Measurements from ENCODE around the gene EYS.
"Not testable (repeated sequence)": the region's sequence is repeated elsewhere in the genome, so short reads cannot be mapped to it uniquely, and the experiment has no call there.

The EYS gene

DNA sequence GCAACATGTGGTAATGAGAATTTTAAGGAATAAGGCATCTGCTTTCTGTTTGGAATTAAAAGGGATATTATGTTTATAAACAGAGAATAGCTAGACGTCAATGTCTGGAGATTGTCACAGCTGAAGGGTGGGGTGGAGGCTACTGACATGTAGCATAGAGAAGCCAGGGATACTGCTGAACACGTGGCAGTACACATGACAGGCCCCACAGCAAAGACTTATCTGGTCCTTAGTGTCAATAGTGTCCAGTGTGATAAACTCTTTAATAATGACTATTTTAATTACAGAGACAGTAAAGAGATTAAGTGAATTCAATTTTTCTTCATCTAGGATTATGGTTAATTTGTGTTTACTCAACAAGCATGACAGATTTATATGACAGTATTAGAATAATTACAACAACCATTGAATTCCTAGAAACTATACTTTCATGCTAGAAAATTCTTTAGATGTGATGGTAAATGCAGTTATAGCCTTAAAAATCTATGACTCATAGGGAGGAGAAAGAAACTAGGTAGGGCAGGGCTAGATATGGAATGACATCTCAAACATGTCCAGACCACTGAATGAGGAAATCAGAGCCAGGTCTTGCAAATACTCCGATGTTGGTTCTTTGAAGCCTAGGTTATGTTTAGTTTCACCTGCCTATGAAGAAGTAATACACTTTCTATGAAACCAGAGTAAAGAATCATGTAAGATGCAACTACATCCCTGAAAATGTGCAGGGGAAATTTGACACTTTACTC lies 1671.9 kb downstream of the EYS start:
- H3K27me3 ChIP-seq (ENCODE audit: control insufficient read depth, insufficient read depth, low read length), result no peaks in the 10 kb centered on the region
- no peaks in the 10 kb centered on the region for H3K9me3 ChIP-seq (replicated peaks; ENCODE audit: low read length)
- H3K9ac ChIP-seq (ENCODE audit: low read depth, low read length), result no peak overlapping the region
- no peaks in the 10 kb centered on the region for H3K4me1 ChIP-seq (ENCODE audit: control insufficient read depth, insufficient read depth, low read length)
- H3K4me2 ChIP-seq (ENCODE audit: low read length), result no peak overlapping the region
- no peak overlapping the region for H3K4me3 ChIP-seq (ENCODE audit: low read length)
- H3K36me3 ChIP-seq (ENCODE audit: insufficient read depth, low read length), result no peaks in the 10 kb centered on the region

DNA sequence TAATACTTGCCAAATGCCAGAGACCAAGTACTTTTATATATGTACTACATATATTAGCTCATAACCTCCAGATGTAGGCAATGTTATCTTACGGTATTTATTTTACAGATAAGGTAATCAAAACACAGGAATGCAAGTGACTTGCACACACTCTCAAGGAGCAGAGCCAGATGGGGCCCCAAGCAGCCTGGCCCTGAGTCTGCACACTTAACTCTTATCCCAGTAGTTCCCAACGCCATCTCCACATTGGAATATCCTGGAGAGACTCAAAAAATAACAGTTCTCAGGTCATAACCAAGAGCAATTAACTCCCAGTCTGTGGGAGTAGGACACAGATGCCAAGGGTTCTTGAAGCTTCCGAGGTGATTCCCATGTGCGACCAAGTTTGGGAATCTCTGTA lies 1672.7 kb downstream of the EYS start:
- no peak overlapping the region for H3K4me2 ChIP-seq (ENCODE audit: low read length)
- H3K4me3 ChIP-seq (ENCODE audit: low read length), result no peak overlapping the region
- no peaks in the 10 kb centered on the region for H3K9me3 ChIP-seq (replicated peaks; ENCODE audit: low read length)
- no peaks in the 10 kb centered on the region for H3K27me3 ChIP-seq (ENCODE audit: control insufficient read depth, insufficient read depth, low read length)
- H3K4me1 ChIP-seq (ENCODE audit: control insufficient read depth, insufficient read depth, low read length), result no peaks in the 10 kb centered on the region
- H3K36me3 ChIP-seq (ENCODE audit: insufficient read depth, low read length), result no peaks in the 10 kb centered on the region
- H3K9ac ChIP-seq (ENCODE audit: low read depth, low read length), result no peak overlapping the region

DNA sequence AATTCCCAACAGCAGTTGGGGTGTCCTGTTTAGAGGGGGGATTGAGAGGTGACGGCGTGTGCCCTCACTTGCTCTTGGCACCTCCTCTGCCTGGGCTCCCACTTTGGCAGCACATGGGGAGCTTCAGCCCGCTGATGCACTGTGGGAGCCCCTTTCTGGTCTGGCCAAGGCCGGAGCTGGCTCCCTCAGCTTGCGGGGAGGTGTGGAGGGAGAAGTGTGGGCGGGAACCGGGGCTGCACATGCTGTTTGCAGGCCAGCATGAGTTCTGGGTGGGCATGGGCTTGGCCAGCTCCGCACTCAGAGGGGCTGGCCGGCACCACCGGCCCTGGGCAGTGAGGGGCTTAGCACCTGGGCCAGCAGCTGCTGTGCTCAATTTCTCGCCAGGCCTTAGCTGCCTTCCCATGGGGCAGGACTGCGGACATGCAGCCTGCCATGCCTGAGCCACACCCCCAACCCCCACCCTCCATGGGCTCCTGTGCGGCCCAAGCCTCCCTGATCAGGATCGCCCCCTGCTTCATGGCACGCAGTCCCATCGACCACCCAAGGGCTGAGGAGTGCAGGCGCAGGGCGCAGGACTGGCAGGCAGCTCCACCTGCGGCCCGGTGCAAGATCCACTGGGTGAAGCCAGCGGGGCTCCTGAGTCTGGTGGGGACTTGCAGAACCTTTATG lies 1675.9 kb downstream of the EYS start:
- H3K4me2 ChIP-seq (ENCODE audit: low read length), result not testable (repeated sequence)

DNA sequence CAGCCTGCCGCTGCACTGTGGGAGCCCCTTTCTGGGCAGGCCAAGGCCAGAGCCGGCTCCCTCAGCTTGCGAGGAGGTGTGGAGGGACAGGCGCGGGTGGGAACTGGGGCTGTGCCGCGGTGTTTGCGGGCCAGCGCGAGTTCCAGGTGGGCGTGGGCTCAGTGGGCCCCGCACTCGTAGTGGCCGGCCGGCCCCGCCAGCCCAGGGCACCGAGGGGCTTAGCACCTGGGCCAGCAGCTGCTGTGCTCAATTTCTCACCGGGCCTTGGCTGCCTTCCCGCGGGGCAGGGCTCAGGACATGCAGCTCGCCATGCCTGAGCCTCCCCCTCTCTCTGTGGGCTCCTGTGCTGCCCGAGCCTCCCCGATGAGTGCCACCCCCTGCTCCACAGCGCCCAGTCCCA lies 1683.3 kb downstream of the EYS start:
- H3K4me3 ChIP-seq (ENCODE audit: low read length), result no peak overlapping the region
- no peaks in the 10 kb centered on the region for H3K36me3 ChIP-seq (ENCODE audit: insufficient read depth, low read length)
- H3K4me1 ChIP-seq (ENCODE audit: control insufficient read depth, insufficient read depth, low read length), result no peaks in the 10 kb centered on the region
- no peaks in the 10 kb centered on the region for H3K9me3 ChIP-seq (replicated peaks; ENCODE audit: low read length)
- H3K9ac ChIP-seq (ENCODE audit: low read depth, low read length), result no peak overlapping the region
- no peaks in the 10 kb centered on the region for H3K27me3 ChIP-seq (ENCODE audit: control insufficient read depth, insufficient read depth, low read length)
- H3K4me2 ChIP-seq (ENCODE audit: low read length), result no peak overlapping the region

More for the DNA sequence above, 1675.9 kb downstream of the EYS start:
- H3K27me3 ChIP-seq (ENCODE audit: control insufficient read depth, insufficient read depth, low read length); H3K9me3 ChIP-seq (replicated peaks; ENCODE audit: low read length); H3K4me1 ChIP-seq (ENCODE audit: control insufficient read depth, insufficient read depth, low read length); H3K4me3 ChIP-seq (ENCODE audit: low read length); H3K36me3 ChIP-seq (ENCODE audit: insufficient read depth, low read length); H3K9ac ChIP-seq (ENCODE audit: low read depth, low read length): not testable (repeated sequence)

DNA sequence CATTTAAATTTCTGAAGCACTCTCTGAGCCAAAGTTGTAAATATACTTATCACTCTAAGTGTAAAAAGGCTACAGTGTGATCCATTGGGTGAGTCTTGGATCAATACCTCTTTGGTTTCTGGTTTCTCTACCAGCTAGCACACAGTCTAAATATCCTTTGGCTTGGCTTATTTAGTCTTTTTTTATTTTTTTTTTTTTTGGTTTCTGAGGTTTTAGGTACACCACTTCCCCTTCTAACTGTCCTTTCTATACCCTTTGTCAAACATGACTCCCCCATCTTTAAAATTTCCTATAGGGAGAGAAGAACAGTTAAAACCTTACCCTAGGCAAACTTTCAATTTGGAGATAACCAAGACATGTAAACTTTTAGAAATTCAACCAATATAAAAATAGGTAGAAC lies 1692.4 kb downstream of the EYS start:
- Histone ChIP-seq H3K9ac (ENCODE audit: low read depth, low read length) (no peak overlapping the region), H3K9me3 (replicated peaks; ENCODE audit: low read length) (no peaks in the 10 kb centered on the region), H3K27me3 (ENCODE audit: control insufficient read depth, insufficient read depth, low read length) (no peaks in the 10 kb centered on the region), H3K4me2 (ENCODE audit: low read length) (no peak overlapping the region), H3K36me3 (ENCODE audit: insufficient read depth, low read length) (no peaks in the 10 kb centered on the region), H3K4me3 (ENCODE audit: low read length) (no peak overlapping the region), H3K4me1 (ENCODE audit: control insufficient read depth, insufficient read depth, low read length) (no peaks in the 10 kb centered on the region)

DNA sequence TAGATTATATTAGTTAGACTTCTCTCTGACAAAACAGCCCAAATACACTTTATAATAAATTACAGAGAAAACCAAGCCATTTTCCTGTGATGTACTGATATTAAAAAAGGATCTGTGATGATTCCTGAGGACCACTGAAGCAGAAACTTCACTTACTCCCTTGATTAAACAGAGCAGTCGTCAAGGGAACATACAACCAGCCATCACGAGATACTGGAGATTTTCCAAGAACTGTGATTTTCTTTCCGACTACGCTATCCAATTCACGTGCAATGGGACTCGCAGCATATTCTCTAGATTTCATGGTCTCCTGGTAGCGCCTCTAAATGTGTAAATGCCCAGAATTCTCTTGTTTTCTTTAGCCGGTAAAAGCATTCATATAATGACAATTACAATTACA lies 1694.0 kb downstream of the EYS start:
- no peaks in the 10 kb centered on the region for H3K4me1 ChIP-seq (ENCODE audit: control insufficient read depth, insufficient read depth, low read length)
- no peaks in the 10 kb centered on the region for H3K27me3 ChIP-seq (ENCODE audit: control insufficient read depth, insufficient read depth, low read length)
- no peak overlapping the region for H3K4me2 ChIP-seq (ENCODE audit: low read length)
- no peaks in the 10 kb centered on the region for H3K9me3 ChIP-seq (replicated peaks; ENCODE audit: low read length)
- H3K4me3 ChIP-seq (ENCODE audit: low read length), result no peak overlapping the region
- H3K9ac ChIP-seq (ENCODE audit: low read depth, low read length), result no peak overlapping the region
- no peaks in the 10 kb centered on the region for H3K36me3 ChIP-seq (ENCODE audit: insufficient read depth, low read length)

DNA sequence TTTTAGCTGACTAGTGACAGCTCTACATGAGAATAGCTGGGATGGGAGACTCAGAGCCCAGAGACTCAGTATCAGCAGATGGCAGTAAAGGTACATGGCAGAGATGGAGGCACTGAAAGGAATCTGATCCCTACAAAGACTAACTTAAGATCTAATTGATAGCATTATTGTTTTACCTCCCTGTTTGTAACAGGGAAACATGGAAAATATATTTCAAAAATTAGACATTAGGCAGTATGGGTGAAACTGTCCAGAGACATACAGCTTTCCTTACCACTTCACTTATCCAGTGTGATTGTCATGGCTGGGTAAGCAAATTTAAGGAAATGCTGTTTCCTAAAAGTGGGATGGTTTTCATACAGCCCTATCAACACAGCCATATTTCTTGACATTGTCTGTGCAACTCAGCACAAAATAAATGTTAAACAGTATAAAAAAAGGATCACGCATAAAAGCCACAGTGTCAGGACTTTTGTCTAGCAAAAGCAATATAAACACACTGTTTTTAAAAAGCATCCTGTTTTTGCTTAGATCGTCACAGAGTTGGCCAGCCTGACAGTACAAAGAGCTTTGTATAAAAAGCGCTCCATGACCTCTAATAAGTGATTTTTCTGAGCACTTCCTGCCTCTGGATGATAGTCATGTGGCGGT lies 1694.5 kb downstream of the EYS start:
- Histone ChIP-seq H3K9me3 (replicated peaks; ENCODE audit: low read length) (no peaks in the 10 kb centered on the region), H3K27me3 (ENCODE audit: control insufficient read depth, insufficient read depth, low read length) (no peaks in the 10 kb centered on the region), H3K36me3 (ENCODE audit: insufficient read depth, low read length) (no peaks in the 10 kb centered on the region), H3K4me2 (ENCODE audit: low read length) (no peak overlapping the region), H3K9ac (ENCODE audit: low read depth, low read length) (no peak overlapping the region), H3K4me3 (ENCODE audit: low read length) (no peak overlapping the region), H3K4me1 (ENCODE audit: control insufficient read depth, insufficient read depth, low read length) (no peaks in the 10 kb centered on the region)

DNA sequence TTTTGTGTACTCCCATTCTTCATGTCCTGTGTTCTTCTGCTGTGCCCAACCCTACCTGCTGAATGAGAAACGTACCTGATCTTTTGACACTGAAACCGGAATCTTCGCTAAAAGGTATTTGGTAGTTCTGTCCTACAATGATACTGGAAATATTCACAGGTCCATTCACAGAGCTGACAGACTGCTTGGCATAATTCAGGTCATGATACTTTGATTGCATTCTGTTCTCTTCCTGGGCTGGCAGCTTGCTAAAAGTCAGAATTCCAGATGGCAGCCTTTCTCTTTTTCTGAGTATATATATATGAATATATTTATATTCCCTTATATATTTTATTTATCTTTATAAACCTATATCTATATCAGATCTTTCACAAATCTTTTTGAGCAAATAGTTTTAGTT lies 1696.4 kb downstream of the EYS start:
- Histone ChIP-seq H3K4me1 (ENCODE audit: control insufficient read depth, insufficient read depth, low read length) (no peaks in the 10 kb centered on the region), H3K36me3 (ENCODE audit: insufficient read depth, low read length) (no peaks in the 10 kb centered on the region), H3K4me2 (ENCODE audit: low read length) (no peak overlapping the region), H3K9ac (ENCODE audit: low read depth, low read length) (no peak overlapping the region), H3K27me3 (ENCODE audit: control insufficient read depth, insufficient read depth, low read length) (no peaks in the 10 kb centered on the region), H3K4me3 (ENCODE audit: low read length) (no peak overlapping the region), H3K9me3 (replicated peaks; ENCODE audit: low read length) (no peaks in the 10 kb centered on the region)

DNA sequence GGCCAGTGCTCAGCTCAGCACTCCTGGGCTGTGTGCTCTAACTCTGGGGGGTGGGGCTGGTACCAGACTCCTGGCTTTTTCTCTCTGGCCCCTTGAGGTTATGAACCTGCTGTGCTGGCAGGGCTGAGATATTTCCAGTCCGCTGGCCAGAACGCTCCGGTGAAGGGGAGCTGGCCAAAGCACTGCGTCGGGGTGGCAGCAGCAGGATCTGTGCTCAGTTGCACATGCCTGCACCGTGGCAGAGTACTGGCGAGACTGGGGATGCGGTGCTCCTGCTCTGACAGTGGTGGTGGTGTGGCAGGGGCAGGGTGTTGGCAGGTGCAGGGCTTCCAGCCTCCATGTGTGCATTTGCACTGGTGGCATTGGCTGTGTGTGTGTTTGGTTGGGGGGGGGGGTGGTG lies 1697.0 kb downstream of the EYS start:
- Histone ChIP-seq H3K27me3 (ENCODE audit: control insufficient read depth, insufficient read depth, low read length) (no peaks in the 10 kb centered on the region), H3K4me2 (ENCODE audit: low read length) (no peak overlapping the region), H3K9ac (ENCODE audit: low read depth, low read length) (no peak overlapping the region), H3K4me3 (ENCODE audit: low read length) (no peak overlapping the region), H3K9me3 (replicated peaks; ENCODE audit: low read length) (no peaks in the 10 kb centered on the region), H3K36me3 (ENCODE audit: insufficient read depth, low read length) (no peaks in the 10 kb centered on the region), H3K4me1 (ENCODE audit: control insufficient read depth, insufficient read depth, low read length) (no peaks in the 10 kb centered on the region)

DNA sequence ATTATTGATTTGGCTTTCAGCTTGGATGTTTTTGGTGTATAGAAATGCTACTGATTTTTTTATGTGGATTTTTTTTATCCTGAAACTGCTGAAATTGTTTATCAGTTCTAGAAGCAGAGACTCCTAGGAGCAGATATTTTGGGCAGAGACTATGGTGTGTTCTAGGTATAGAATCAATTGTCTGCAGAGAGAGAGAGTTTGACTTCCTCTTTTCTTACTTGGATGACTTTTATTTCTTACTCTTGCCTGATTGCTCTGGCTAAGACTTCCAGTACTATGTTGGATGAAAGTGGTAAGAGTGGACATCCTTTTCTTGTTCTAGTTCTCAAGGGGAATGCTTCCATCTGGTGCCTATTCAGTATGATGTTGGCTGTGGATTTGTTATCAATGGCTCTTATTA lies 1700.8 kb downstream of the EYS start:
- Histone ChIP-seq H3K4me3 (ENCODE audit: low read length) (no peak overlapping the region), H3K9me3 (replicated peaks; ENCODE audit: low read length) (no peaks in the 10 kb centered on the region), H3K4me1 (ENCODE audit: control insufficient read depth, insufficient read depth, low read length) (no peaks in the 10 kb centered on the region), H3K36me3 (ENCODE audit: insufficient read depth, low read length) (no peaks in the 10 kb centered on the region), H3K4me2 (ENCODE audit: low read length) (no peak overlapping the region), H3K27me3 (ENCODE audit: control insufficient read depth, insufficient read depth, low read length) (no peaks in the 10 kb centered on the region), H3K9ac (ENCODE audit: low read depth, low read length) (no peak overlapping the region)

DNA sequence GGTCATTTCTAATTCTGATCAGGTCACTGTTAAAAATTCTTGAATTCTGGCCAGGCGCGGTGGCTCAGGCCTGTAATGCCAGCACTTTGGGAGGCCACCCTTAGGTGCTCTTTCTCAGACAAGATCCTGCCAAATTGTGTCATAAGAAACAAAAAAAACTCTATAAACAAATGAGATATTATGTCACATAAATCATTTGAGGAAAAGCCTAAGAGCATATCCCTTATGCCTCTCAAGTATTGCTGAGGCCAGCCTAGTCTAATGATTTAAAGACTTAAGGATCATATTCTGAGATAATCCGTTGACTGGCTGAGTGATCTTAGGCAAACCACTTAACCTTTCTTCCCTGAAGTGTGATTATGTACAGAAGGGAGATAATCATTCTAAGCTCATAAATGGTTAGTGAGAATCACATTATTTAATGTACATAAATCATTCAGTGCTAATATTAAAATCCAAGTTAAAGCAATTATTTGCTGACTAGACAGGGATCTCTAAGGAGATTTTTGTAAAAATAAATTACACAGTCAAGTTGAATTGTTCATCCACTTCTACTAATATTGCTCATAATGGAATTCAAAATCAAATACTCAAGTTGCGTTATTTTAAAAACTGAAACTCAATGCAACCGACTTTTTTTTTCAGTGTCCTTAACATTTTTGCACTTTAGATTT lies 1706.1 kb downstream of the EYS start:
- no peak overlapping the region for H3K9ac ChIP-seq (ENCODE audit: low read depth, low read length)
- H3K4me3 ChIP-seq (ENCODE audit: low read length), result no peak overlapping the region
- no peaks in the 10 kb centered on the region for H3K36me3 ChIP-seq (ENCODE audit: insufficient read depth, low read length)
- no peak overlapping the region for H3K4me2 ChIP-seq (ENCODE audit: low read length)
- no peaks in the 10 kb centered on the region for H3K27me3 ChIP-seq (ENCODE audit: control insufficient read depth, insufficient read depth, low read length)
- no peaks in the 10 kb centered on the region for H3K4me1 ChIP-seq (ENCODE audit: control insufficient read depth, insufficient read depth, low read length)
- H3K9me3 ChIP-seq (replicated peaks; ENCODE audit: low read length), result no peaks in the 10 kb centered on the region

Data from skeletal muscle satellite cell (primary cell).